Measurements from ENCODE around the gene DOCK8.

DOCK8 gene

DNA sequence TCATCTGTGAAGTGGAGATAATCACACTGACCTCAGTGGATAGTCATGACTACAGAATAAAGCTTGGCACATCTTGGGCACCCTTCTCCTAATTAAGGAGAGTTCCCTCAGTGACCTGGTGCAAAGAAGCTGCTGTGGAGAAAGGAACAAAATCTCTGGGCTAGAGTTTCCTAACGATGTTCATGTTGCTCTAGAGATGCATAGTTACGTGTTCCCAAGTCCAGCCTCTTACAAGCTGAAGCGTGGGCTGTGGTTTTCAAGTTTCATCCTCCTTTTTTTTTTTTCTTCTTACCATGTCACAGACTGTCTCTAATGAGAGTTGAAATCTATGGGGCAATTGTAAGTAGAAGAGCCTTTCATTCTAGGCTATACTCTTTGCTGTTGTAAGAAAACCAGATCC is 113.8 kb downstream of the DOCK8 start:
- TF ChIP-seq, protein P1, sequence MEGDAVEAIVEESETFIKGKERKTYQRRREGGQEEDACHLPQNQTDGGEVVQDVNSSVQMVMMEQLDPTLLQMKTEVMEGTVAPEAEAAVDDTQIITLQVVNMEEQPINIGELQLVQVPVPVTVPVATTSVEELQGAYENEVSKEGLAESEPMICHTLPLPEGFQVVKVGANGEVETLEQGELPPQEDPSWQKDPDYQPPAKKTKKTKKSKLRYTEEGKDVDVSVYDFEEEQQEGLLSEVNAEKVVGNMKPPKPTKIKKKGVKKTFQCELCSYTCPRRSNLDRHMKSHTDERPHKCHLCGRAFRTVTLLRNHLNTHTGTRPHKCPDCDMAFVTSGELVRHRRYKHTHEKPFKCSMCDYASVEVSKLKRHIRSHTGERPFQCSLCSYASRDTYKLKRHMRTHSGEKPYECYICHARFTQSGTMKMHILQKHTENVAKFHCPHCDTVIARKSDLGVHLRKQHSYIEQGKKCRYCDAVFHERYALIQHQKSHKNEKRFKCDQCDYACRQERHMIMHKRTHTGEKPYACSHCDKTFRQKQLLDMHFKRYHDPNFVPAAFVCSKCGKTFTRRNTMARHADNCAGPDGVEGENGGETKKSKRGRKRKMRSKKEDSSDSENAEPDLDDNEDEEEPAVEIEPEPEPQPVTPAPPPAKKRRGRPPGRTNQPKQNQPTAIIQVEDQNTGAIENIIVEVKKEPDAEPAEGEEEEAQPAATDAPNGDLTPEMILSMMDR (IDR thresholded peaks at IDR 0.05; ENCODE audit: low read depth, low read length): no peak
- no peak overlapping the region for H3K4me3 ChIP-seq (ENCODE audit: low read depth, low read length)

DNA sequence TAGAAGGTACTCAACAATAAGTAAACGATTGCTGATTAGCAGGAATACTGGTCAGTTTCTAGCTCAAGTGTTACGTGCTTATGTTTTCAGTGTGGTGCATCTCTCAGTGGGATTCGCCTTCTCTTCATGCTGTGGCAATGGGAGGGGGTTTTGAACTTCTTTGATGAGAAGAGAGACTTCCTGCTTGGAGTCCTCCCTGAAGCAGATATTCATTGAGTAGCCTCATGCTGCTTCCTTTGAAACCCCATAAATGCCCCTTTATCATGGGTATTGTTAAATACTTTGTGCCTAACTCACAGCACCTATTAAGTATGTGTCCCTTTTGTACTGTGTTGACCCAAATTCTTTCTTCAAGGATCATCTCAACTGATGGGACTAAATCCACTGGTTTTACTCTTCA is 116.5 kb downstream of the DOCK8 start:
- no peak overlapping the region for H3K4me3 ChIP-seq (ENCODE audit: low read depth, low read length)
- TF ChIP-seq, protein P1 (IDR thresholded peaks at IDR 0.05; ENCODE audit: low read depth, low read length): no peak

DNA sequence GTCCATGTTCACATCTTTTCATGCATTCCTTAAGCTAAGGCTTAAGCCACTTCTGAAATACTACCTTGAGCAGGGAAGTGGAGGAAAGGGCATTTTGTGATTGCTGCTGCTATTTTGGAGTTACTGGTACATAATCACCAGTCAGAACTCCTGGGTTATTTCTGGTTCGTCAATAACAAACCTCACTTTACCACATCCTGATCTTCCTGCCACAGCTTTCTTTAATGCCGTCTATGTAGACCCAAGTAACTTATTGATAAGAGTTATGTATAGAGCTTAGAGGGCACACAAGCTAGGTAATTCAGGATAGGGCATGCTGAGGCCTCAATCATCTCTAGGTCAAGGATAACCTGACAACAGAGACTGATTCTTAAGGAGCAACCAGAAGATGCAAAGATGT is 120.7 kb downstream of the DOCK8 start:
- H3K4me3 ChIP-seq (ENCODE audit: low read depth, low read length): no peak overlapping the region
- TF ChIP-seq, protein P1 (IDR thresholded peaks at IDR 0.05; ENCODE audit: low read depth, low read length): no peak

DNA sequence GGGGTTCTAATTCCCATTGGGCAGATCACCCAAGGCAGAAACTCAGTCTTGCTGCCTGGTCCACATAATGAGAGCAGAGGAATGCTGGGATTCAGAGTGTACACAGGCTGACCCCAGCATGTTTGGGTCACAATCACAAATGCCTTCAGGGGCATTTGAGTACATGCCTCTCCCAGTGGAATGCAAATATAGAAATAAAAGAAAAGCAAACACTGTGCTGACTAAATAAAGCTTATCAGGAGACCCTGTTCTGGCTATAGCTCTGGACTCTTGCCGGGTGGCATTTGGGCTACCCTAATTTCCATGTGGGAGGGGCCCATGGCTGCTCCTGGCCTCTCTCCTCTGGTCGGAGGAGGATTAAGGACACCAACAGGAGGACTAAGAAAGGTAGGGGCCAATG is 121.4 kb downstream of the DOCK8 start:
- no peak overlapping the region for H3K4me3 ChIP-seq (ENCODE audit: low read depth, low read length)
- TF ChIP-seq, protein P1 (IDR thresholded peaks at IDR 0.05; ENCODE audit: low read depth, low read length): no peak

DNA sequence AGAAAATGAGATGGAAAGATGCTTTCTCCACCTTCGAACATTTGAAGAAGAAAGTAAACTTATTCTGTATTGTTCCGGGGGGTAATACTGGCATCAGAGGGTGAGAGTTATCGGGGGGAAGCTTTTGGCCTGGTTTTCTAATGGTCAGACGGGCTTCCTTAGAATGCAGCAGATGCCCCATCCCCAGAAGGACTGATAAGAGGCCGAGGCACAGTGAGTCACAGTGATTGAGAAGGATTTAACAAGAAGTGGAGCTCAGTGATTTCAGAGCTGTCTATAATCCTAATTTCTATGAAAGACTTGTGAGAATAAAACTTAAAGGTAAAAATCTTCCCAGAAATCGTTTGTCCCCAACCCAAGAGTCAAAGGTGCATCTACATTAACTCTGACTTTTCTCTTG is 123.9 kb downstream of the DOCK8 start:
- TF ChIP-seq, protein P1 (IDR thresholded peaks at IDR 0.05; ENCODE audit: low read depth, low read length): no peak
- no peak overlapping the region for H3K4me3 ChIP-seq (ENCODE audit: low read depth, low read length)

DNA sequence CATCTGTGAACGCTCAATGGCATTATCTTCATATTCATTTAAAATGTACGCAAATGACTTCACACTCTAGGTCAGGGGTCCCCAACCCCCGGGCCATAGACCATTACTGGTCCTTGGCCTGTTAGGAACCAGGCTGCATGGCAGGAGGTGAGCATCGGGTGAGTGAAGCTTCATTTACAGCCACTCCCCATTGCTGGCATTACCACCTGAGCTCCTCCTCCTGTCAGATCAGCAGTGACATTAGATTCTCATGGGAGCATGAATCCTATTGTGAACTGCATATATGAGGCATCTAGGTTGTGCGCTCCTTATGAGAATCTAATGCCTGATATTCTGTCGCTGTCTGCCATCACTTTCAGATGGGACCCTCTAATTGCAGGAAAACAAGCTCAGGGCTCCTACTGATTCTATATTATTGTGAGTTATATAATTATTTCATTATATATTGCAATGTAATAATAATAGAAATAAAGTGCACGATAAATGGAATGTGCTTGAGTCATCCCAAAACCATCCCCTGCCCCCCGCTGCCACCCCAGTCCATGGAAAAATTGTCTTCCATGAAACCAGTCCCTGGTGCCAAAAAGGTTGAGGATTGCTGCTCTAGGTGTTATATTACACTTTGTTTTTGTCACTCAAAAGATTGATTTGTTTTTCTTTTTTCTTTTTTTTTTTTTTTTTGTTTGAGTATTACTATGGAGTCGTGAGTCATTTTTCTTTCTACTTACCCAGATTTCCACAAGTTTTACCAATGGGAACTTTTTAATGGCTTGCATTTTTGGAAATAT is 127.2 kb downstream of the DOCK8 start:
- TF ChIP-seq, protein P1 (IDR thresholded peaks at IDR 0.05; ENCODE audit: low read depth, low read length): no peak
- no peak overlapping the region for H3K4me3 ChIP-seq (ENCODE audit: low read depth, low read length)

DNA sequence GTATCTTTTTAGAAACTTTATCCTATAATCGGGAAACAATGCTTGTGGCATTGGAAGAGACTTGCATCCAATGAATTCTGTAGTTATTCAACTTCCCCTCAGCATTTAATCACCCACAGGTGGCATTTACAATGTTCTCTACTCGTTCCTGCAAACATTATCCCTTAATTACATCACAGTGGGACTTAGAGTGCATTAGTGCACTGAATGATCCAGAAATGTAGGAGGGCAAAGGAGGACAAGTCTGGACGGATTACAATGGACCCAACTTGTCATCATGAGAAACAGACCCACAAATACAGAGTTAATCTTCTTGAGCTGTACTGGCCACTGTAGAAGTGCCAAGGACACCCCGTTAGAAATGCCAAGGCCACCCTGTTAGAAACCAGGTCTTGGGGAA is 129.1 kb downstream of the DOCK8 start:
- H3K4me3 ChIP-seq (ENCODE audit: low read depth, low read length): no peak overlapping the region
- TF ChIP-seq, protein P1 (IDR thresholded peaks at IDR 0.05; ENCODE audit: low read depth, low read length): no peak
